Ovary (tissue), 9 donors: ENCODE results near the gene PRM2. TPM values are rescaled to one million over a fixed set of nuclear protein-coding genes. Genes with fewer than 3 reads are reported as not detected.
A peak's percentile ranks its signal among the peaks of the same experiment; 100 is the strongest.

ENCODE experiments used
- DNase-seq, 5 donors: peaks; one replicate each; pipeline ENCODE4 v3.0.0-alpha.2; 2019 to 2020
- H3K27ac ChIP-seq, 2 donors: fragments of 200-600 bp; one replicate each; pipeline versions ENCODE4 v1.5.1 to v1.8.0; 2019 to 2022
- H3K27me3 ChIP-seq: fragments of 200-600 bp; one replicate; pipeline ENCODE4 v1.8.0; 2022
- H3K36me3 ChIP-seq: fragments of 200-600 bp; sonication (generic); one replicate; pipeline ENCODE4 v1.5.1; 2019
- H3K4me1 ChIP-seq: one replicate; pipeline ENCODE4 v1.8.1; 2013; ENCODE audit warnings: mild to moderate bottlenecking, moderate library complexity; ENCODE audit not compliant: insufficient read depth
- H3K4me3 ChIP-seq: fragments of 200-600 bp; sonication (generic); one replicate; pipeline ENCODE4 v1.5.1; 2017
- H3K9me3 ChIP-seq, 2 donors: fragments of 200-600 bp in 1 of 2; sonication (generic) in 1 of 2; one replicate each; pipeline versions ENCODE4 v1.5.1 to v1.8.1; 2013 to 2019; ENCODE audit warnings: mild to moderate bottlenecking in 1 of 2, moderate library complexity in 1 of 2
- EP300 ChIP-seq: sonication (generic); formaldehyde crosslinking; IDR thresholded peaks from one replicate; pipeline ENCODE4 v1.6.1; 2017; ENCODE audit warnings: antibody characterized with exemption
- POLR2A ChIP-seq: fragments of 450-650 bp; IDR thresholded peaks from one replicate; pipeline ENCODE4 v1.6.1; 2017; ENCODE audit warnings: antibody characterized with exemption, mild to moderate bottlenecking, moderate library complexity
- WGBS, 3 donors: extraction: QIAGEN DNeasy Blood & Tissue Kit in 1 of 3; methylation state at CpG; one replicate each; pipeline versions ENCODE4 v1.1.5 to v1.1.7; 2013 to 2017; 5-methylcytosine and 5-hydroxymethylcytosine counted together
- intact Hi-C, 4 donors: fragments of 100-400 bp; cut with DNase I; formaldehyde crosslinking; loops; one replicate each; pipeline versions ENCODE4 v1.11.0 to v1.15.1; 2022 to 2023
- polyA plus RNA-seq, 2 donors: library from polyadenylated mRNA; stranded (reverse); fragments of 200-250 nt in 1 of 2; fragments of 350-450 nt in 1 of 2; fragmentation: Illumina TruSeq in 1 of 2; extraction: RNeasy Lipid Tissue Mini Kit (QIAGEN cat#74804) in 1 of 2; gene quantifications; one replicate each; pipeline ENCODE4 v1.2.3, GENCODE V29; 2013 to 2014
- total RNA-seq, 7 donors: library from RNA; depleted of rRNA in 2 of 7; stranded (reverse); fragments of >200 nt in 2 of 7; fragmentation: NEBNext Ultra II Directional in 3 of 7; extraction: Animal tissue kit (Norgen Biotek cat#: 25700) in 3 of 7; gene quantifications; one replicate each; pipeline versions ENCODE4 v1.1.0 to v1.2.4, GENCODE V29; 2016 to 2023
- TF ChIP-seq, protein P1 (sequence below), 3 donors: fragments of 450-650 bp in 2 of 3; fragments of 200-600 bp in 1 of 3; IDR thresholded peaks; one replicate each; pipeline versions ENCODE4 v1.5.1 to v1.8.0; 2016 to 2022; ENCODE audit warnings: antibody characterized with exemption in 3 of 3, mild to moderate bottlenecking in 1 of 3
- donor health status: DM: no; HTN: no; CAD: no; lungs with moderate emphysema.
- donor health status: DM: no; HTN: no; CAD: no.
- donor health status: Bipolar disorder and iron deficiency.
- donor health status: DM: yes; HTN: yes; CAD: no.
- donor health status: DM: no; HTN: no; CAD: no.
- donor health status: DM: yes; HTN: yes; CAD: no.

PRM2 gene
- total and polyA plus RNA-seq, 9 donors = not detected

GRCh38 chr16:11312718-11313492 lies 36.6 kb upstream of the PRM2 start:
- intact Hi-C loops = loop anchor here in 1 of 4 donors (5.0 kb wide), 1 partner anchor 56 kb away; the partner anchor contains the start of gene SOCS1

GRCh38 chr16:11310997-11311561 lies 34.8 kb upstream of the PRM2 start:
- Histone ChIP-seq H3K4me3 (no peak overlapping the region), H3K27ac (peak overlapping the region in 1 of 2 donors; percentile 40), H3K27me3 (no peaks in the 10 kb centered on the region), H3K36me3 (no peaks in the 10 kb centered on the region), H3K4me1 (peaks cover 20% of the 10 kb centered on the region), H3K9me3 (no peaks in the 10 kb centered on the region)
- 52 to 61% (median 55%) methylated on average over 10 of the region's 10 CpGs for WGBS, 3 donors
- DNase-seq = no peak
- TF ChIP-seq EP300 (no peak), POLR2A (no peak)
- TF ChIP-seq, protein P1, sequence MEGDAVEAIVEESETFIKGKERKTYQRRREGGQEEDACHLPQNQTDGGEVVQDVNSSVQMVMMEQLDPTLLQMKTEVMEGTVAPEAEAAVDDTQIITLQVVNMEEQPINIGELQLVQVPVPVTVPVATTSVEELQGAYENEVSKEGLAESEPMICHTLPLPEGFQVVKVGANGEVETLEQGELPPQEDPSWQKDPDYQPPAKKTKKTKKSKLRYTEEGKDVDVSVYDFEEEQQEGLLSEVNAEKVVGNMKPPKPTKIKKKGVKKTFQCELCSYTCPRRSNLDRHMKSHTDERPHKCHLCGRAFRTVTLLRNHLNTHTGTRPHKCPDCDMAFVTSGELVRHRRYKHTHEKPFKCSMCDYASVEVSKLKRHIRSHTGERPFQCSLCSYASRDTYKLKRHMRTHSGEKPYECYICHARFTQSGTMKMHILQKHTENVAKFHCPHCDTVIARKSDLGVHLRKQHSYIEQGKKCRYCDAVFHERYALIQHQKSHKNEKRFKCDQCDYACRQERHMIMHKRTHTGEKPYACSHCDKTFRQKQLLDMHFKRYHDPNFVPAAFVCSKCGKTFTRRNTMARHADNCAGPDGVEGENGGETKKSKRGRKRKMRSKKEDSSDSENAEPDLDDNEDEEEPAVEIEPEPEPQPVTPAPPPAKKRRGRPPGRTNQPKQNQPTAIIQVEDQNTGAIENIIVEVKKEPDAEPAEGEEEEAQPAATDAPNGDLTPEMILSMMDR (IDR thresholded peaks at IDR 0.05) = no peak
- intact Hi-C loops = loop anchor here in 1 of 4 donors (5.0 kb wide), 1 partner anchor 54 kb away; the partner anchor contains the start of gene SOCS1

More at GRCh38 chr16:11312718-11313492, 36.6 kb upstream of the PRM2 start:
- Histone ChIP-seq H3K9me3 (no peaks in the 10 kb centered on the region), H3K27ac (peak overlapping the region in 1 of 2 donors; percentile 46), H3K36me3 (no peaks in the 10 kb centered on the region), H3K4me1 (peaks cover 22% of the 10 kb centered on the region), H3K4me3 (no peak overlapping the region), H3K27me3 (no peaks in the 10 kb centered on the region)
- DNase-seq = peak; percentile 61 to 66 (median 65)
- TF ChIP-seq POLR2A (no peak), EP300 (no peak)
- TF ChIP-seq, protein P1 (IDR thresholded peaks at IDR 0.05) = no peak
- WGBS, 3 donors = 19 to 44% (median 23%) methylated on average over 8 of the region's 8 CpGs

- DNase-seq = no peak
- intact Hi-C loops = loop anchor here in 1 of 4 donors (5.0 kb wide), 1 partner anchor 53 kb away; the partner anchor contains the start of gene SOCS1
- TF ChIP-seq POLR2A (no peak), EP300 (no peak)
- TF ChIP-seq, protein P1 (IDR thresholded peaks at IDR 0.05) = no peak
- no peaks in the 10 kb centered on the region for H3K27me3 ChIP-seq
- WGBS, 3 donors = 93 to 96% (median 94%) methylated on average over 3 of the region's 3 CpGs
- H3K4me3 ChIP-seq = no peak overlapping the region
- peaks cover 20% of the 10 kb centered on the region for H3K4me1 ChIP-seq
- H3K9me3 ChIP-seq = no peaks in the 10 kb centered on the region
- H3K27ac ChIP-seq = peak overlapping the region in 1 of 2 donors; percentile 40
- no peaks in the 10 kb centered on the region for H3K36me3 ChIP-seq
These were observed 34.3 kb upstream of the PRM2 start for GRCh38 chr16:11310634-11310977.

DNA sequence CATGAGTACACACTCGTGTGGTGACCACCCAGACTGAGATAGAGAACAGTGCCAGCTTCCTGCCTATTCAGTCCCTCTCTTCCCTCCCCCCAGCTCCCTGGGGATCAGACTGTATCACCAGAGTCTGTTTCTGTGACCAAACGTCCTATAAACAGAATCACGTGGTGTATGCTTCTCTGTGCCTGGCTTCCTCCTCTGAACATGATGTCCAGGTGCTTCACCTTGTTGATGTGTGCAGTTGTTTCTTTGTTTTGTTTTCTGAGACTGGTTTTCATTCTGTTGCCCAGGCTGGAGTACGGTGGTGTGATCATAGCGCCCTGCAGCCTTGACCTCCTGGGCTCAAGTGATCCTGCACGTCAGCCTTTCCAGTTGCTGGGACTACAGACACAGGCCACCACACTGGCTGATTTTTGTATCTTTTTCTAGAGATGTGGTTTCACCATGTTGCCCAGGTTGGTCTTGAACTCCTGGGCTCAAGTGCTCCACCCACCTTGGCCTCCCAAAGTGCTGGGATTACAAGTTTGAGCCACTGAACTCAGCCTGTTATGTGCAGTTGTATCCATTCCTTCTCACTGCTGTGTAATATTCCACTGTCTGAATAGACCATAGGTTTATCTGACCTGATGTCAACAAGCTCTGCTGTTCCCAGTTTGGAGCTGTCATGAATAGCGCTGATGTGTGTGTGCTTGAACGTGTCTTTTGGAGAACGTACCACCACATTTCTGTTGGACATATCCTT lies 33.8 kb upstream of the PRM2 start:
- Histone ChIP-seq H3K4me1 (peaks cover 20% of the 10 kb centered on the region), H3K36me3 (no peaks in the 10 kb centered on the region), H3K27me3 (no peaks in the 10 kb centered on the region), H3K4me3 (no peak overlapping the region), H3K9me3 (no peaks in the 10 kb centered on the region), H3K27ac (no peak overlapping the region)
- peak in 2 of 5 donors; percentile 39 to 54 for DNase-seq
- TF ChIP-seq POLR2A = no peak
- TF ChIP-seq, protein P1 (IDR thresholded peaks at IDR 0.05) = no peak
- TF ChIP-seq EP300 = no peak
- intact Hi-C loops = loop anchor here in 1 of 4 donors (5.0 kb wide), 1 partner anchor 53 kb away; the partner anchor contains the start of gene SOCS1
- WGBS, 3 donors = 42 to 49% (median 45%) methylated on average over 9 of the region's 9 CpGs
